Esophagus mucosa (tissue), 1 donor: ENCODE measurements around the gene VASP. TPM values are rescaled to one million over a fixed set of nuclear protein-coding genes. Genes with fewer than 3 reads are reported as not detected.

Experiments
- ATAC-seq: fragments of 200-7000 bp; cut with Tn5 transposase; one replicate; pipeline ENCODE4 v1.9.1; 2020
- total RNA-seq: library from RNA; stranded (reverse); gene quantifications from one replicate; pipeline ENCODE4 v1.2.4, GENCODE V29; 2023
- donor health status: DM: yes; HTN: yes; CAD: no.

VASP gene
- total RNA-seq, 1 donor from 2014 or later, result 48.8 TPM

DNA sequence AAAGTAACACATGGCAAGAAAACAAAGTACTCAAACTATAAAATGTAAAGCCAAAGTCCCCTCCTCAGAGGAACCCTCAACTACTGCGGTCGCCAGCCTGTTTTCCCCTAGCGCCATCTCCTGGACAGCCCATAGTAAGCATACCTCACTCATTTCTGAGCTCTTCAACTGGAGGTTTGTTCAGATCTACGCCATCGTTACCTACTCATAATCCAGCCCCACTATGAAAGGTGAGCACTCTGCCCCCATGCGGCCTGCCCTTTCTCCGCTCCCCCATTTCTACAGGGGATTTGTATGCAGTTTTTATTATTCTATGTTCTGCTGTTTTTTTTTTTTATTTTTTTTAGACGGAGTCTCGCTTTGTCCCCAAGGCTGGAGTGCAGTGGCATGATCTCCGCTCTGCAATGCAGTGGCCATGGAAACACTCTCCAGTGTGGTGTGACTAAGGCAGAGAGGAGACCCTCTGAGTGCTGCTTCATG is 51.2 kb downstream of the VASP start:
- peak; percentile 84 for ATAC-seq

DNA sequence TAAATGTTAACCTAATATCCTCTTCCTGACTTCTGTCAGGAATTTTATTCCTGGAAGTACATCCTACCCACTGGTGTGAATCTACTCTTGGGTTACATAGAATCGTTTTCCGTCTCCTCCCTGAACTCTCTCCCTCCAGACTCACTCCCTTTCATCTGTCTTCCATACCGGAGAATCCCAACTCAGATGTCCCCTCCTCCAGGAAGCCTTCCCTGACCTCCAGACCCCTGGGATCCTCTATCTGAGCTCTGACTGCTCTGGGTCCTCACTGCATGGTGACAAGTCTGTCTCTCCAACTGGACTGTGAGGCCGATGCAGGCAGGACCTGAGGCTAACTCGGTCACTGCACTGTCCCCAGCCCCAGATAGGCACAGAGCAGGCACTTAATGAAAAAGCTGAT is 52.8 kb downstream of the VASP start:
- ATAC-seq, result no peak

DNA sequence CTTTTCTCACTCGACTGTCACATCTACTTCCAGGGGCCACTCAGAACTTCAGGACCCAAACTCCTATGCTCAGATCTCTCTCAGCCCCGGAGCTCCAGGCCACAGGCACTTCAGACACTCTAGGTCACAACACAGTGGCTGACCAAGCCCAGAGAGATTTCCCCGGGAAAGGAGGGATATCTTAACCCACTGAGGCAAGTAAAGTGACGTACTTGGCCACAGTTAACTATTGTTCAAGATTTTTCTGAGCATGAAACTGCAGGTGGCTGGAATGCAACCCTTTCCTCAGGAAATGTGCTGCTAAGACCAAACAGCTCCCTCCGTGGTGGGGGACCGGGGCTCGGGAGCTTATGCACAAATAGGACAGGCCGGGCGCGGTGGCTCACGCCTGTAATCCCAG is 53.4 kb downstream of the VASP start:
- ATAC-seq, result no peak

DNA sequence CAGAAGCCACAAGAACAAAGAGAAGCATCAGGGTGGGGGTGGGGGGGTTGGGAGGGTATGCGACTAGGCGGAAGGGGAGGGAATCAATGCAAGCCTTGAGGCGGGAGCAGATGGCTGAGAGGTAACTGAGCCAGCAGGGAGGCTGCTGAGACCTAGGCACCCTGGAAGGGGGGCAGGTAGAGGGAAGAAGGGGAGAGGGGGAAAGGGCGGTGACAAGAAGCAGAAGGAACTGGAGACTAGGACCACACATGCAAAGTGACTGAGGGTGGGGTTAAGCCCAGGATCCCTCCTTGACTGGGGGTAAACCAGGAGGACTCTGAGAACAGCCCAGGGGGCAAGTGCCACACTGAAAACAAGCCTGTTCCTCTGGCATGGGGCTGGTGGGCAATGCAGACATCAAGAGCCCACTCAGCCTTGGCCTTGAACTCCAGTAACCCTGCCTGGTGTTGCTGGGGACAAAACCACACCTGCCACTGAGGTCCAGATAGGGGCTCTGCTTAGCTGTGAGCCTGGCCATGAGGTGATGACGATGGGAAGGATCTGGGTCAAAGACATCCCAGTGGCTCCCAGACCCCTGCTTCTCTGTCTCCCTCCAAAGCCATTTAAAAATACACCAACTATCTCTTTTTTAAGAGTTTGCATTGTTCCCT is 57.0 kb downstream of the VASP start:
- no peak for ATAC-seq

DNA sequence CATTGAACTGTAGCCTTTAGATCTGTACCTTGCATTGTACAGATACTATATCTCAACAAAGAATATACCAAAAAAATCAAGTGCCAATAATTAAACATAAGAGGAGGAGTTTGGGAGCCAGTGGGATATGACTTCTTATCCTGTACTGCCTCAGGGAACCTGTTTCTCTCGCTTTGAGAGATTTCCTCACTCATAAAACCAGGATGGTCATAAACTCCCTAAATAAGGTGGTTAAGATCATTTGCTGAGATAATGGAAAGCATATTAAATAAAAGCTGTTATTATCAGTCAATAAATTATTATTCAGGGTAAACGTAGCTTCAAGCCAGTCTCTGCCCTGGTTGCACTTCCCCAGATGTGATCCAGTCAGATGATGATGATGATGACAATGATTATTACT is 60.3 kb downstream of the VASP start:
- ATAC-seq, result no peak

DNA sequence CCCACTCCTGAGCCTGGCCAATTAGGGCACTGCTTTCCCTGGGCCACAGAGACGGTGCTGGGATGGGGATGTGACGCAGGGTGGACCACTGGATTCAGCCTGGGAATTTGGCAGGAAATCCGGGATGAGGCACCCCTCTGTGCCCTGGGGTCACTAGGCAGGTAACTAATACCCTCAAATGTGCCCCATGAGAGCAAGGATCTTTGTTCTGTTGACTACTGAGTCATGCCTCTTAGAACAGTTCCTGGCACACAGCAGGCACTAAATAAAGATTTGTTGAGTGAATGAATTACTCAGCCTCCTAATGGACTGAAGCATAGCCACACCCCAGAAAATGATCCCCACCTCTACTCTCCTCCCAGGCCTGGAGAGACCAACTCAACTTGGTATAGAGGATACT is 61.5 kb downstream of the VASP start:
- peak; percentile 92 for ATAC-seq

DNA sequence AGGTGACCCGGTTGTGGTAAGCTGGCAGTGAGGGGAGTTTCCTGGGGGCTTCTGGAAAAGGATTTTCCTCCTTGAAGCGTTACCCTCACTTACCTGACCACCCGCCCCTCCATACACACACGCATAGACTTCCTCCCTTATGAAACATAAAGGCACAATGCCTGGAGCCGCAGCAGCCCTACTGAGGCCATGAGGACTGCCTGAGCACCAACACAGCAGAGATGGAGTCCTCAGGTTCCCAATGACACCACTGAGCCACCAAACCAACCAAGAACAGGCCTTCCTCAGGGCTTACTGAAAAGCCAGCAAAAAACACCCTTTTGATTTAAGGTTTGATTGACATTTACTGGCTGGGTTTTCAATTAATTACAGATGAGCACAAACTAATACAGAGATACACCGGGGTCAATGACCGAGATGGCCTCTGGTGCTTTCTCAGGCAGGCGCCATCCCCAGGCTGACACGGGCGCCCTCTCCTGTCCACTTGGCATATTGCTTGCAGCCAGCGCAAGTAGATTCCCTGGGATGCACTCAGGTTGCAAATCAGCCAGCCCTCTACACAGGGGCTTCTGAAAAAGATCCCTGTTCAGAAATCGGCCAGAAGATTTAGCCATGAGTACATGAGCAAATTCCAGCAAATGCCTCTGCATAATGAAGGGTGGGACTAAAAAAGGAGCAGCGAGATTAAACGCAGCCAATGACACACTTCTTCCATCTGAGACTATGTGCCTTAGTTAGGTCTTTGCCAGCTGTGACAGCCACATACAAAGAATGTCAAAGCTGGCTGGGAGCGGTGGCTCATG is 62.5 kb downstream of the VASP start:
- ATAC-seq, result peak; percentile 68

DNA sequence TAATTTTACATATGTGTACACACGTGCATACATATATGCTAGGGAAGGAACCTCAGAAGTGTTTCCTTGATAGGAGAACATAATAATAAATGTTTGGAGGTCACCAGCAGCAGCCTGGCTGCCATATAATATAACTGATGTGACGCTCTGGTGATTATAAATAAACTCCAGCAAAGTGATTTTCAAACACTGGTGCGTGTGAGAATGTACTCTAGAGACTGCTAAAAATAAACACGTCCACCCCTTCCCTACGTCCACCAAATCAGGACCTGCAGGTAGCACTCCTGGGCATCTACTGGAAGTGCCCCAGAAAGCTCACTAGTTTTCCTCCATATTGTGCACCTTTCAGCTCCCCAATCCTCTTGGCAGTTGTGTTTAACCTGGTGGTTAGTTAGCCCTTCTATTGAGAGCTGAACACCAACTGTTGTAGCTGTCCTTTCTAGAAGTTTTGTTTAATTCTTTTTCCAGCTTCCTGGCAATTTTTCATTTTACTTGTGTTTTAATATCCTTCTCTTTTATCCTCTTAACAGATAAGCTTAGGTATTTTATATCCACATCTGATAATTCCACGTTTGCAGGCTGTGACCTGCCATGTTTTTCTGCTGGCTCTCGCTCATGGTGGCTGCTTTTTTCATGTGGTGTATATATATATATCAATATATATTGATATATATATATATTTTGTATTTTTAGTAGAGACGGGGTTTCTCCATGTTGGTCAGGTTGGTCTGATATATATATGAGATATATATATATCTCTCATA is 64.4 kb downstream of the VASP start:
- no peak for ATAC-seq

DNA sequence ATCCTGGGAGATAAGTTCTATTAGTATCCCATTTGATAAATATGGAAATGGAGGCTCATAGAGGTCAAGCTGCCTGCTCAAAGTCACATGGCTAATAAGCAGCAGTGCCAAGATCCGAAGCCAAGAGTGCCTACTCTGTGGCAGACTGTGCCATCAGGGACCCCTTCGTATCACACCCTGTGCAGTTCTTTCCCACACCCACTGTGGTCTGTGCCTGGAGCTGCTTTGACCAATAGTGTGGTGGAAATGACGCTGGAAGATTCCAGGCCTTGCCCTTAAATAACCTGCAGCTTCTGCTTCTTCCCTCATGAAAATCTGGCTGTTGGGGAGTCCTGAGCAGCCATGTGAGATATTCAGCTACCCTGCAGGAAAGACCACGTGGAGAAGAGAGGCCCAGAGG is 67.2 kb downstream of the VASP start:
- no peak for ATAC-seq

DNA sequence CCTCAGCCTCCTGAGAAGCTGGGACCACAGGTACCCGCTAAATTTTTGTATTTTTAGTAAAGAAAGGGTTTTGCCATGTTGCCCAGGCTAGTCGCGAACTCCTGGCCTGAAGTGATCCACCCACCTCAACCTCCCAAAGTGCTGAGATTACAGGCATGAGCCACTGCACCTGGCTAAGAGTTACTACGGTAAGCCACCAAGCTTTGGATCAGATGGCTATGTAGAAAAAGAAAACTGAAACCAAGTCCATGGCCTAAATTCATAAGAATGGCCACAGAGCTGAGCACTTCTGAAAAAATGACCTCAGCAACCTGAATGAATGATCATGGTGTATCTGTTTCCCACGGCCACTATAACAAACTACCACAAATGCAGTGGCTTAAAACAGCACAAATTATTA is 67.9 kb downstream of the VASP start:
- no peak for ATAC-seq

Other genes starting within 250 kb of the VASP start
- gene CKM, start 184.6 kb upstream of the VASP start, total RNA-seq, result 0.96 TPM
- 17.5 TPM for gene KLC3, start 166.7 kb upstream of the VASP start, total RNA-seq
- gene ERCC2, start 136.9 kb upstream of the VASP start, total RNA-seq, result 10.6 TPM
- gene PPP1R13L, start 102.4 kb upstream of the VASP start, total RNA-seq, result 186 TPM
- 6.5 TPM for gene POLR1G, start 100.8 kb upstream of the VASP start, total RNA-seq
- 48.5 TPM for gene ERCC1, start 83.6 kb upstream of the VASP start, total RNA-seq
- 2.5 TPM for gene FOSB, start 39.5 kb upstream of the VASP start, total RNA-seq
- 1.4 TPM for gene RTN2, start 10.4 kb upstream of the VASP start, total RNA-seq
- 2.4 TPM for gene PPM1N, start 9.0 kb upstream of the VASP start, total RNA-seq
- 10.0 TPM for gene OPA3, start 77.3 kb downstream of the VASP start, total RNA-seq
- gene GPR4, start 94.7 kb downstream of the VASP start, total RNA-seq, result 0.56 TPM
- 85.4 TPM for gene EML2, start 131.9 kb downstream of the VASP start, total RNA-seq
- 0.16 TPM for gene GIPR, start 160.7 kb downstream of the VASP start, total RNA-seq
- gene SNRPD2, start 184.5 kb downstream of the VASP start, total RNA-seq, result 387 TPM
- gene QPCTL, start 185.2 kb downstream of the VASP start, total RNA-seq, result 5.7 TPM
- gene FBXO46, start 223.4 kb downstream of the VASP start, total RNA-seq, result 30.3 TPM
- gene MEIOSIN, start 226.0 kb downstream of the VASP start, total RNA-seq, result not detected